SK-N-SH treated with all-trans-retinoic acid at 6 μM for 48 hours (cell line): ENCODE results near the gene ARHGAP15.

Experiments used
- CREB5 ChIP-seq: fragments of 250-450 bp; sonication (Bioruptor Pico); IDR thresholded peaks from 2 replicates; pipeline ENCODE4 v1.5.1; 2020; ENCODE audit warnings: low read depth, mild to moderate bottlenecking, moderate library complexity
- CSDC2 ChIP-seq: fragments of 250-450 bp; sonication (Bioruptor Pico); IDR thresholded peaks from 2 replicates; pipeline ENCODE4 v1.5.0; 2020; ENCODE audit warnings: mild to moderate bottlenecking, moderate library complexity
- ESRRG ChIP-seq: fragments of 250-450 bp; sonication (Bioruptor Pico); IDR thresholded peaks from 2 replicates; pipeline ENCODE4 v1.6.1; 2021; ENCODE audit warnings: mild to moderate bottlenecking
- PATZ1 ChIP-seq: fragments of 250-450 bp; sonication (Bioruptor Pico); IDR thresholded peaks from 2 replicates; pipeline ENCODE4 v1.8.0; 2020; ENCODE audit warnings: mild to moderate bottlenecking, moderate library complexity, borderline replicate concordance
- POU6F1 ChIP-seq: fragments of 250-450 bp; sonication (Bioruptor Pico); IDR thresholded peaks from 2 replicates; pipeline ENCODE4 v1.8.0; 2021; ENCODE audit warnings: low read depth, mild to moderate bottlenecking, moderate library complexity, borderline replicate concordance
- PPARA ChIP-seq: fragments of 250-450 bp; sonication (Bioruptor Pico); IDR thresholded peaks from 2 replicates; pipeline ENCODE4 v1.5.0; 2020; ENCODE audit warnings: mild to moderate bottlenecking, borderline replicate concordance
- SNAI2 ChIP-seq: fragments of 250-450 bp; sonication (Bioruptor Pico); IDR thresholded peaks from 2 replicates; pipeline ENCODE4 v1.5.0; 2020; ENCODE audit warnings: mild to moderate bottlenecking, moderate library complexity
- TCF4 ChIP-seq: fragments of 250-450 bp; sonication (Bioruptor Pico); IDR thresholded peaks from 2 replicates; pipeline ENCODE4 v1.8.0; 2021; ENCODE audit warnings: mild to moderate bottlenecking, moderate library complexity, borderline replicate concordance
- TOX ChIP-seq: fragments of 250-450 bp; sonication (Bioruptor Pico); IDR thresholded peaks from 2 replicates; pipeline ENCODE4 v1.8.0; 2021; ENCODE audit warnings: mild to moderate bottlenecking, moderate library complexity, borderline replicate concordance
- ZFP3 ChIP-seq: fragments of 250-450 bp; sonication (Bioruptor Pico); IDR thresholded peaks from 2 replicates; pipeline ENCODE4 v1.5.0; 2020; ENCODE audit warnings: mild to moderate bottlenecking, moderate library complexity
- ZNF565 ChIP-seq: fragments of 450-650 bp; formaldehyde crosslinking; conservative IDR thresholded peaks from 2 replicates; pipeline ENCODE4 v1.5.0; 2020; ENCODE audit warnings: low read depth, mild to moderate bottlenecking, moderate library complexity
- ZNF70 ChIP-seq: fragments of 450-650 bp; formaldehyde crosslinking; IDR thresholded peaks from 2 replicates; pipeline ENCODE4 v1.5.0; 2020; ENCODE audit warnings: mild to moderate bottlenecking, moderate library complexity
- ZNF8 ChIP-seq: fragments of 450-650 bp; formaldehyde crosslinking; IDR thresholded peaks from 2 replicates; pipeline ENCODE4 v1.5.0; 2020; ENCODE audit warnings: mild to moderate bottlenecking, moderate library complexity

GRCh38 chr2:143779021-143779420, 649.8 kb downstream of the ARHGAP15 start:
- no peak for TF ChIP-seq TCF4 (CRISPR knock-in tag)
- TF ChIP-seq ZFP3 (CRISPR knock-in tag): no peak
- no peak for TF ChIP-seq PPARA (CRISPR knock-in tag)
- TF ChIP-seq TOX (CRISPR knock-in tag): no peak
- no peak for TF ChIP-seq PATZ1 (CRISPR knock-in tag)
- TF ChIP-seq ZNF565 (CRISPR knock-in tag): no peak
- TF ChIP-seq CSDC2: no peak
- no peak for TF ChIP-seq ESRRG (CRISPR knock-in tag)
- no peak for TF ChIP-seq ZNF8 (CRISPR knock-in tag)
- no peak for TF ChIP-seq ZNF70
- TF ChIP-seq SNAI2: no peak
- TF ChIP-seq CREB5: no peak
- no peak for TF ChIP-seq POU6F1
